ENCODE measurements around the gene B4GALNT3. TPM values are rescaled to one million over a fixed set of nuclear protein-coding genes. Genes with fewer than 3 reads are reported as not detected.

B4GALNT3 gene
- total and polyA plus RNA-seq, 2 experiments from 2014 or later = 4.4 to 13.9 TPM

GRCh38 chr12:559208-559905 lies 99.6 kb downstream of the B4GALNT3 start:
- Histone ChIP-seq H4K20me1 (ENCODE audit: insufficient read depth, poor library complexity, severe bottlenecking) (no peaks in the 10 kb centered on the region), H3K4me2 (no peak overlapping the region), H3K4me3 (no peak overlapping the region), H3K4me1 (ENCODE audit: insufficient read depth) (no peaks in the 10 kb centered on the region), H3K79me2 (no peaks in the 10 kb centered on the region), H2AFZ (no peak overlapping the region), H3K36me3 (replicated peaks; ENCODE audit: insufficient read depth, low read depth) (no peaks in the 10 kb centered on the region), H3K9me2 (replicated peaks; ENCODE audit: insufficient read depth) (no peaks in the 10 kb centered on the region), H3K27ac (no peak overlapping the region), H3K27me3 (no peaks in the 10 kb centered on the region), H3K9me3 (ENCODE audit: low read depth) (no peaks in the 10 kb centered on the region)
- 95% methylated on average over 21 of the region's 21 CpGs for WGBS (ENCODE audit: low lambda C conversion rate, missing lambda C conversion rate)
- DNase-seq (ENCODE audit: low spot score) = no peak
- TF ChIP-seq EZH2 (IDR thresholded peaks at IDR 0.05; ENCODE audit: borderline replicate concordance) = no peak
- TF ChIP-seq CTCF (IDR thresholded peaks at IDR 0.05; ENCODE audit: poor library complexity) = no peak
- TF ChIP-seq EZH2phosphoT487 (IDR thresholded peaks at IDR 0.05; ENCODE audit: low read depth, severe bottlenecking, unreplicated experiment) = no peak

- Histone ChIP-seq H2AFZ (no peak overlapping the region), H3K4me3 (no peak overlapping the region), H3K27me3 (no peaks in the 10 kb centered on the region), H3K36me3 (replicated peaks; ENCODE audit: insufficient read depth, low read depth) (no peaks in the 10 kb centered on the region), H3K4me1 (ENCODE audit: insufficient read depth) (no peaks in the 10 kb centered on the region), H4K20me1 (ENCODE audit: insufficient read depth, poor library complexity, severe bottlenecking) (no peaks in the 10 kb centered on the region), H3K9me3 (ENCODE audit: low read depth) (no peaks in the 10 kb centered on the region), H3K27ac (no peak overlapping the region), H3K79me2 (no peaks in the 10 kb centered on the region), H3K9me2 (replicated peaks; ENCODE audit: insufficient read depth) (no peaks in the 10 kb centered on the region), H3K4me2 (no peak overlapping the region)
- 93% methylated on average over 14 of the region's 14 CpGs for WGBS (ENCODE audit: low lambda C conversion rate, missing lambda C conversion rate)
- TF ChIP-seq EZH2 (IDR thresholded peaks at IDR 0.05; ENCODE audit: borderline replicate concordance) (no peak), CTCF (IDR thresholded peaks at IDR 0.05; ENCODE audit: poor library complexity) (no peak), EZH2phosphoT487 (IDR thresholded peaks at IDR 0.05; ENCODE audit: low read depth, severe bottlenecking, unreplicated experiment) (no peak)
- DNase-seq (ENCODE audit: low spot score) = no peak
Observed at GRCh38 chr12:559906-560455, 100.2 kb downstream of the B4GALNT3 start.

GRCh38 chr12:560691-561390 lies 101.1 kb downstream of the B4GALNT3 start:
- no peak overlapping the region for H2AFZ ChIP-seq
- H3K4me3 ChIP-seq = no peak overlapping the region
- no peaks in the 10 kb centered on the region for H3K9me3 ChIP-seq (ENCODE audit: low read depth)
- H3K36me3 ChIP-seq (replicated peaks; ENCODE audit: insufficient read depth, low read depth) = no peaks in the 10 kb centered on the region
- H3K79me2 ChIP-seq = no peaks in the 10 kb centered on the region
- H3K4me1 ChIP-seq (ENCODE audit: insufficient read depth) = no peaks in the 10 kb centered on the region
- WGBS (ENCODE audit: low lambda C conversion rate, missing lambda C conversion rate) = 90% methylated on average over 19 of the region's 19 CpGs
- no peak overlapping the region for H3K27ac ChIP-seq
- H3K4me2 ChIP-seq = no peak overlapping the region
- no peak for DNase-seq (ENCODE audit: low spot score)
- no peaks in the 10 kb centered on the region for H3K27me3 ChIP-seq
- H4K20me1 ChIP-seq (ENCODE audit: insufficient read depth, poor library complexity, severe bottlenecking) = no peaks in the 10 kb centered on the region
- TF ChIP-seq EZH2phosphoT487 (IDR thresholded peaks at IDR 0.05; ENCODE audit: low read depth, severe bottlenecking, unreplicated experiment) (no peak), CTCF (IDR thresholded peaks at IDR 0.05; ENCODE audit: poor library complexity) (no peak), EZH2 (IDR thresholded peaks at IDR 0.05; ENCODE audit: borderline replicate concordance) (no peak)
- H3K9me2 ChIP-seq (replicated peaks; ENCODE audit: insufficient read depth) = no peaks in the 10 kb centered on the region

Measured in hepatocyte (in vitro differentiated cells).